Stimulated activated CD4-positive, alpha-beta T cell treated with anti-CD3 and anti-CD28 coated beads, Interleukin-1b, Interleukin-23, amount 100 ng/mL, for 1 hour (primary cell): ENCODE data around the gene PPP2R5B.
A peak's percentile ranks its signal among the peaks of the same experiment; 100 is the strongest.

Experiments used
- DNase-seq, 2 donors: peaks; one replicate each; pipeline ENCODE4 v3.0.0-alpha.2; 2020; ENCODE audit warnings: low read depth in 2 of 2

Gene PPP2R5B

GRCh38 chr11:64923944-64924909, at the start of gene PPP2R5B:
Gene PPP2R5B, plus strand, starts transcription at chr11:64924689. Its CDS starts 1,046 bp downstream, at chr11:64925735.
- peak; percentile 73 to 77 for DNase-seq

GRCh38 chr11:64875369-64876228, 48.9 kb upstream of the PPP2R5B start:
- DNase-seq = no peak

DNA sequence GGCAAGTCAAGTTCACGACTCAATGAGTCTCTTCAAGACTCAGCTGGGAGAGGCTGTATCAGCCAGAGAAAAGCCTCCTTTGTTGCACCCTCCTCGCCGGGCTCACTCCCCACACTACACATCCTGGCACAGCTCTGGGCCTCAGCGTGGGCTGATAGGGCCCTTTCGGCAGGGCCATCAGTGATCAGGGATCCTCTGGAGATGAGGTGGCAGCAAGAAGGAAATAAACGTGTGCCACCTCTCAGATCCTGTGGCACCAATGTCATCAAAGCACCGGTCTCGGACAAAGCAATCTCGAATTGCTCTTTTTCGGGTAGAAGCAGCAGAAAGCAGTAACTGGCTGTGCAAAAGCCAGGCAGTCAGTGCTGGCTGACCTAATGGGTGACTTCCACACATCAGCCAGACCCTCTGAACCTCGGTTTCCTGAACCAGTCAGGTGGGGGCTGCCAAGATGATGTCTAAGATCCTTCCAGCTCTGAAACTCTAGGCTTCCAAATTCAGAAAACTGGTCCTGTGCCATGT, 48.2 kb upstream of the PPP2R5B start:
- no peak for DNase-seq

- DNase-seq = no peak
These were observed 47.6 kb upstream of the PPP2R5B start for GRCh38 chr11:64876835-64877341.

- DNase-seq = no peak
These were observed 46.9 kb upstream of the PPP2R5B start for GRCh38 chr11:64877390-64878222.

DNA sequence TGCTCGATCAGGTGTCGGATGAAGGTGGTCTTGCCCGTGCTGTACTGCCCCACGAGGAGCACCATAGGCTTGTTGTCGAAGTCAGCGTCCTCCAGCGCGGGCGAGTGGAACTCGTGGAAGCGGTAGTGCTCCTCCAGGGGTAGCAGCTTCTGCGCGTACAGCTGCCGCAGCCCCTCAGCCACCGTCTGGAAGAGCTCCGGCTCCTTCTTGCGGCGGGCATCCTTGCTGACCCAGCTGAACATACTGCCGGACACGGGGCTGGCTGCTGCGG, 46.3 kb upstream of the PPP2R5B start:
- no peak for DNase-seq

- DNase-seq = peak; percentile 99 to 100
These were observed 45.8 kb upstream of the PPP2R5B start, which contains the start of gene EHD1 for GRCh38 chr11:64878494-64879243. Gene EHD1, minus strand, starts transcription at chr11:64878621. Its CDS starts 157 bp downstream, at chr11:64878464.

- DNase-seq = no peak
These were observed 45.1 kb upstream of the PPP2R5B start for GRCh38 chr11:64879244-64879900.

DNA sequence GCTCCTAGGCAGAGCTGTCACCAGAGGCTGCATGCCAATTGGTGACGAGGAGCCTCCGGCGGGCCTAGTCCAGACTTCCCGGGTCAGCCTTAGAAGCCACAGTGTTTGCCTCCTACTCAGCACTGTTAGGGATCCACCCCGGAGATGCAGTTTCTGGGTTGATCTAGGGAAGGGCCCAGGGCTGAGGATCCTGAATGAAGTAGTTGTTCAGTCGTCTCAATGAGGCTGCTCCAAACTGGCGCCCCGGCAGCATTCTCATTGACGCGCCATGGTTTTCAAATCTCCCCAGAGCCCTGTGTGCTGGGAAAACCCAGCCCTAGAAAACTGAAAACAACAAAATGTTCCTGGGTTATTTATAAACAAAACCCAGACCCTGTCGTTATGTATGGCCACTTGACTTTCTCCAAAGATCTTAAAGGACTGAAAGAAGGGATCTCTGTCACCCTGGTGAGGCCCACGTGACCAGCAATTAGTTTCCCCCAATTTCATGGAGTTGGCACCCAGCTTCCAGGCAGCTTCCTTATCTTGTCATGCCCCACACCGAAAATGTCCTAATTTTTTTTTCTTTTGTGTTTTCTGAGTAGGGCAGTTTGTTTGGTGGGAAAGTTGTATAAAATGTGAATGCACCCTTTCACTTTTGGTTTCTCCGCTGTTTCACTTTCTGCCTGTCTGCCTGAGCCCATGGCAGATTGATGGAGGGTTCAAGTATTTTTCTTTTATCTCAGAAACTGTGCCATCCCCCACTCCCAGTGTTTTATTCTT, 44.1 kb upstream of the PPP2R5B start:
- DNase-seq = no peak

DNA sequence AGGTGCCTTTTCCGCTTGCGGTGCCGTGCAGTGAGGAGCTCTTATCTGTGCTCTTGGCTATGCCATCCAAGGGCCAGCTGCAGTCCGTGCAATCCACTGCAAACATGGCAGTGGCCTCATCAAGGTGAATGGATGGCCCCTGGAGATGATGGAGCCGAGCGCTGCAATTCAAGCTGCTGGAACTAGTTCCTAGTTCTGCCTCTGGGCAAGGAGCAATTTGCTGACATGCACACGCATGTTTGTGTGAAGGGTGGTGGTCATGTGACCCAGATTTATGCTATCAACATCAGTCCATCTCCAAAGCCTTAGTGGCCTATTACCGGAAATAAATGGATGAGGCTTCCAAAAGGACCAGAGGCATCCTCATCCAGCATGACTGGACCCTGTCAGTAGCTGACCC, 43.0 kb upstream of the PPP2R5B start:
- DNase-seq = no peak

GRCh38 chr11:64882243-64882642, 42.2 kb upstream of the PPP2R5B start:
- no peak for DNase-seq

GRCh38 chr11:64883575-64883974, 40.9 kb upstream of the PPP2R5B start:
- DNase-seq = no peak

- no peak for DNase-seq
These were observed 40.5 kb upstream of the PPP2R5B start for GRCh38 chr11:64884019-64884418.

GRCh38 chr11:64885367-64886286, 38.9 kb upstream of the PPP2R5B start:
- no peak for DNase-seq

DNA sequence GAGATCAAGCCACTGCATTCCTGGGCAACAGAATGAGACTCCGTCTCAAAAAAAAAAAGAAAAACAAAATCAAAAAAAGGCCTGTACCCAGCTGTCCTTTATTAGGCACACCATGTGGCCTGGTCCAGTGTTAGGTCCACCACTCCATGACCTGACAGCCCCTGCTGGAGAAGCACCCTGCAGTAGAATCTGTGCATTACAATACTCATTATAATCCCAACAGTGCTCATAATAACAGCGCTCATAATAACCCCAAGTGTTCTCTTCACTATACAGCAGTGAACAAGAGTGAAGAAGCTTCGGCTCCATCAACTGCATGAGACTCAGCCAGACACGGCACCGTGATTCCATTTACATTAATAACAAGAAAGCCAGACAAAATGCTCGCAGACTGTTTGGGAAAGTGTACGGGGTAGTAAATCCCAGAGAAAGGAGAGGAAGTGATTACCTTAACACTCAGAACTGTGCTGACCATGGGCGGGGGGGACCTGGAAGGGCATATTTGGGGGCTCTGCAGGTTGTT, 37.2 kb upstream of the PPP2R5B start:
- DNase-seq = no peak

GRCh38 chr11:64887757-64888405, 36.6 kb upstream of the PPP2R5B start:
- peak; percentile 71 to 81 for DNase-seq

GRCh38 chr11:64888406-64888728, 36.1 kb upstream of the PPP2R5B start:
- DNase-seq = no peak
